Endothelial cell of umbilical vein (primary cell): ENCODE data around the gene PSMB8. TPM values are rescaled to one million over a fixed set of nuclear protein-coding genes. Genes with fewer than 3 reads are reported as not detected.

Experiments used
- BruUV-seq: library from RNA; stranded (reverse); fragments of 400-500 nt; replicated peaks from 2 replicates; lab custom pipeline; 2021; lab: Mats Ljungman, UMichigan
- CTCF ChIA-PET: fragments of 300-600, 350-600 bp; sonication (Branson Sonifier 250); formaldehyde crosslinking; loops from one replicate; lab custom pipeline; 2021; ENCODE audit warnings: antibody characterized with exemption, inconsistent platforms; lab: Charles Lee
- POLR2A ChIA-PET: fragments of 300-600, 350-600 bp; sonication (Branson Sonifier 250); formaldehyde crosslinking; loops from one replicate; lab custom pipeline; 2021; ENCODE audit warnings: antibody characterized with exemption, inconsistent platforms; lab: Charles Lee
- DNase-seq: peaks from one replicate; pipeline ENCODE4 v3.0.0-alpha.2; 2011; ENCODE audit warnings: low read depth, low spot score
- FAIRE-seq: peaks from 2 replicates; lab custom pipeline; 2011; peaks lifted over from hg19 to GRCh38; lab: Jason Lieb, UNC
- H2AFZ ChIP-seq: 2 replicates; pipeline ENCODE4 v1.6.0; 2012; ENCODE audit warnings: low read depth, low read length, control low read depth, inconsistent platforms
- H3K27ac ChIP-seq: 2 replicates; pipeline ENCODE4 v1.5.1; 2011; ENCODE audit warnings: low read depth, mild to moderate bottlenecking, control low read depth, low read length, moderate library complexity; ENCODE audit not compliant: insufficient read depth
- H3K27me3 ChIP-seq, 2 experiments: 2 replicates each; pipeline versions ENCODE4 v1.6.0 to v1.6.1; 2011; ENCODE audit warnings: low read length in 2 of 2, mixed read lengths in 1 of 2; ENCODE audit not compliant: control insufficient read depth in 2 of 2, insufficient read depth in 2 of 2
- H3K36me3 ChIP-seq, 2 experiments: 2 replicates in 1 of 2; 3 replicates in 1 of 2; pipeline ENCODE4 v1.5.1; 2011; ENCODE audit warnings: low read length in 2 of 2, mild to moderate bottlenecking in 1 of 2, moderate library complexity in 1 of 2; ENCODE audit not compliant: control insufficient read depth in 2 of 2, insufficient read depth in 2 of 2; ENCODE audit errors: extremely low read depth in 1 of 2
- H3K4me1 ChIP-seq: 3 replicates; pipeline ENCODE4 v1.5.1; 2011; ENCODE audit warnings: mild to moderate bottlenecking, low read length; ENCODE audit not compliant: control insufficient read depth, insufficient read depth; ENCODE audit errors: extremely low read depth
- H3K4me2 ChIP-seq: 2 replicates; pipeline ENCODE4 v1.6.1; 2011; ENCODE audit warnings: low read length, control low read depth, mixed read lengths; ENCODE audit not compliant: insufficient read depth
- H3K4me3 ChIP-seq, 3 experiments: fragments of 200-600 bp in 1 of 3; sonication (generic), shearing (Covaris generic) in 1 of 3; replicated peaks in 1 of 3; 2 replicates each; pipeline ENCODE4 v1.5.1; 2011 to 2016; ENCODE audit warnings: control low read depth in 3 of 3, low read length in 3 of 3, mild to moderate bottlenecking in 2 of 3, inconsistent platforms in 1 of 3, low read depth in 1 of 3, moderate library complexity in 1 of 3; ENCODE audit not compliant: insufficient read depth in 1 of 3
- H3K79me2 ChIP-seq: 2 replicates; pipeline ENCODE4 v1.6.0; 2012; ENCODE audit warnings: low read length, inconsistent platforms; ENCODE audit not compliant: control insufficient read depth, insufficient read depth
- H3K9ac ChIP-seq: replicated peaks from 2 replicates; pipeline ENCODE3; 2011; ENCODE audit warnings: low read length, control low read depth; ENCODE audit not compliant: insufficient read depth; ENCODE audit errors: extremely low read depth
- H3K9me1 ChIP-seq: replicated peaks from 3 replicates; pipeline ENCODE4 v1.6.0; 2011; ENCODE audit warnings: mild to moderate bottlenecking, low read length; ENCODE audit not compliant: control insufficient read depth, insufficient read depth; ENCODE audit errors: extremely low read depth
- H3K9me3 ChIP-seq: replicated peaks from 2 replicates; pipeline ENCODE4 v1.5.1; 2012; ENCODE audit warnings: low read length, inconsistent platforms; ENCODE audit not compliant: control insufficient read depth, insufficient read depth
- H4K20me1 ChIP-seq: replicated peaks from 2 replicates; pipeline ENCODE3; 2011; ENCODE audit warnings: mild to moderate bottlenecking, low read length; ENCODE audit not compliant: control insufficient read depth, insufficient read depth; ENCODE audit errors: extremely low read depth
- EZH2 ChIP-seq: IDR thresholded peaks from 2 replicates; pipeline ENCODE4 v1.6.1; 2012; ENCODE audit warnings: borderline replicate concordance, low read depth, mild to moderate bottlenecking, moderate library complexity, low read length, inconsistent platforms; ENCODE audit not compliant: severe bottlenecking
- FOS ChIP-seq: IDR thresholded peaks from 2 replicates; pipeline ENCODE4 v1.6.1; 2011; ENCODE audit warnings: mild to moderate bottlenecking, low read length, moderate library complexity, borderline replicate concordance; ENCODE audit not compliant: insufficient read depth
- GATA2 ChIP-seq: IDR thresholded peaks from 2 replicates; pipeline ENCODE4 v1.7.0; 2011; ENCODE audit warnings: low read depth, mild to moderate bottlenecking, moderate library complexity, mixed read lengths, low read length; ENCODE audit not compliant: insufficient read length, insufficient read depth
- JUN ChIP-seq: IDR thresholded peaks from 2 replicates; pipeline ENCODE4 v1.6.1; 2011; ENCODE audit warnings: borderline replicate concordance, low read depth; ENCODE audit not compliant: insufficient read length, insufficient read depth
- MAX ChIP-seq: IDR thresholded peaks from 2 replicates; pipeline ENCODE4 v1.6.1; 2011; ENCODE audit not compliant: insufficient read depth, insufficient read length
- MYC ChIP-seq: IDR thresholded peaks from one replicate; pipeline ENCODE4 v1.6.1; 2011; ENCODE audit warnings: mild to moderate bottlenecking, low read depth, low read length
- POLR2A ChIP-seq: IDR thresholded peaks from 2 replicates; pipeline ENCODE4 v1.6.1; 2012; ENCODE audit warnings: low read depth, mild to moderate bottlenecking, control low read depth, low read length
- POLR2AphosphoS5 ChIP-seq: IDR thresholded peaks from 2 replicates; pipeline ENCODE4 v1.6.1; 2012; ENCODE audit warnings: low read depth, mild to moderate bottlenecking, control low read depth, low read length, moderate library complexity; ENCODE audit not compliant: insufficient read depth
- dilution Hi-C: fragments of 300-500 bp; cut with MboI; formaldehyde crosslinking; loops from one replicate; pipeline ENCODE4 v1.15.0; 2019; ENCODE audit warnings: low sequenced_read_pairs; ENCODE audit not compliant: extremely low pct_ligation_motif_present
- intact Hi-C: fragments of 100-400 bp; cut with micrococcal nuclease; formaldehyde crosslinking; loops from one replicate; pipeline ENCODE4 v1.10.0; 2022
- polyA plus RNA-seq, 4 experiments: library from polyadenylated mRNA; depleted of rRNA in 3 of 4; stranded (reverse) in 3 of 4; unstranded in 1 of 4; fragments of >200 nt; gene quantifications; 2 replicates each; pipeline versions ENCODE4 v1.2.1 to v1.2.3, GENCODE V29; 2011 to 2012; ENCODE audit warnings: missing spikeins in 1 of 4
- total RNA-seq: library from RNA; stranded (reverse); gene quantifications from 2 replicates; pipeline ENCODE4 v1.2.3, GENCODE V29; 2021
- TF ChIP-seq, protein P1 (sequence below), 2 donors: IDR thresholded peaks; 1 replicate in 1 of 2; 2 replicates in 1 of 2; pipeline ENCODE4 v1.5.1; 2011; ENCODE audit warnings: low read length in 2 of 2, mild to moderate bottlenecking in 2 of 2, moderate library complexity in 2 of 2, control low read depth in 1 of 2, inconsistent platforms in 1 of 2, low read depth in 1 of 2; ENCODE audit not compliant: insufficient read depth in 1 of 2; ENCODE audit errors: extremely low read depth in 1 of 2

Gene PSMB8
- total and polyA plus RNA-seq, 2 donors (not counting 3 experiments of a cell fraction or from before 2014, with no cell fraction given) = 40.1 to 49.4 TPM

- no peaks in the 10 kb centered on the region for H3K79me2 ChIP-seq
- TF ChIP-seq MYC = no peak
- no peak for TF ChIP-seq POLR2A
- no peak for TF ChIP-seq EZH2
- TF ChIP-seq, protein P1, sequence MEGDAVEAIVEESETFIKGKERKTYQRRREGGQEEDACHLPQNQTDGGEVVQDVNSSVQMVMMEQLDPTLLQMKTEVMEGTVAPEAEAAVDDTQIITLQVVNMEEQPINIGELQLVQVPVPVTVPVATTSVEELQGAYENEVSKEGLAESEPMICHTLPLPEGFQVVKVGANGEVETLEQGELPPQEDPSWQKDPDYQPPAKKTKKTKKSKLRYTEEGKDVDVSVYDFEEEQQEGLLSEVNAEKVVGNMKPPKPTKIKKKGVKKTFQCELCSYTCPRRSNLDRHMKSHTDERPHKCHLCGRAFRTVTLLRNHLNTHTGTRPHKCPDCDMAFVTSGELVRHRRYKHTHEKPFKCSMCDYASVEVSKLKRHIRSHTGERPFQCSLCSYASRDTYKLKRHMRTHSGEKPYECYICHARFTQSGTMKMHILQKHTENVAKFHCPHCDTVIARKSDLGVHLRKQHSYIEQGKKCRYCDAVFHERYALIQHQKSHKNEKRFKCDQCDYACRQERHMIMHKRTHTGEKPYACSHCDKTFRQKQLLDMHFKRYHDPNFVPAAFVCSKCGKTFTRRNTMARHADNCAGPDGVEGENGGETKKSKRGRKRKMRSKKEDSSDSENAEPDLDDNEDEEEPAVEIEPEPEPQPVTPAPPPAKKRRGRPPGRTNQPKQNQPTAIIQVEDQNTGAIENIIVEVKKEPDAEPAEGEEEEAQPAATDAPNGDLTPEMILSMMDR (IDR thresholded peaks at IDR 0.05; ENCODE audit: extremely low read depth in 1 of 2, insufficient read depth in 1 of 2, low read depth in 1 of 2, low read length in 2 of 2) = no peak
- TF ChIP-seq POLR2AphosphoS5 = no peak
- TF ChIP-seq JUN = no peak
- TF ChIP-seq GATA2 = no peak
- no peak for TF ChIP-seq MAX
- TF ChIP-seq FOS = no peak
- H4K20me1 ChIP-seq = no peaks in the 10 kb centered on the region
- no peak overlapping the region for H2AFZ ChIP-seq
- FAIRE-seq (no peak), DNase-seq (no peak)
- no peak overlapping the region for H3K27ac ChIP-seq
- intact Hi-C loops = no loop called here
- H3K9ac ChIP-seq = no peak overlapping the region
- dilution Hi-C loops = no loop called here
- H3K4me3 ChIP-seq = no peak overlapping the region
- no peak overlapping the region for H3K4me2 ChIP-seq
- ChIA-PET CTCF (interaction anchor here (1.0 to 8.1 kb wide), 7 partner anchors 10 to 126 kb away, joined by 3 to 274 read pairs (median 5); partner anchors contain the start of gene TAP2), POLR2A (no interaction called here)
- H3K4me1 ChIP-seq = peaks cover 3% of the 10 kb centered on the region
- peaks cover 2 to 17% of the 10 kb centered on the region in 2 experiments for H3K27me3 ChIP-seq
- no peaks in the 10 kb centered on the region for H3K9me3 ChIP-seq
- H3K9me1 ChIP-seq = no peaks in the 10 kb centered on the region
- no TSS peak for BruUV-seq
- no peaks in the 10 kb centered on the region for H3K36me3 ChIP-seq
Measured at GRCh38 chr6:32858194-32858593, 14.3 kb upstream of the PSMB8 start.
